SJCRH30 (cell line): ENCODE results near the gene RIT2. TPM values are rescaled to one million over a fixed set of nuclear protein-coding genes. Genes with fewer than 3 reads are reported as not detected.

ENCODE experiments used
- DNase-seq, 2 experiments: peaks; one replicate each; pipeline ENCODE4 v3.0.0-alpha.2; 2015 to 2020
- H3K27ac ChIP-seq: fragments of 250-450 bp; sonication (Bioruptor Pico); 2 replicates; pipeline ENCODE4 v1.5.1; 2020; ENCODE audit warnings: mild to moderate bottlenecking, moderate library complexity
- H3K27me3 ChIP-seq: fragments of 250-450 bp; sonication (Bioruptor Pico); 2 replicates; pipeline ENCODE4 v1.5.1; 2020; ENCODE audit warnings: mild to moderate bottlenecking, moderate library complexity
- H3K36me3 ChIP-seq: fragments of 250-450 bp; sonication (Bioruptor Pico); 2 replicates; pipeline ENCODE4 v1.5.1; 2020; ENCODE audit warnings: mild to moderate bottlenecking, moderate library complexity
- H3K4me1 ChIP-seq: fragments of 250-450 bp; sonication (Bioruptor Pico); 2 replicates; pipeline ENCODE4 v1.5.1; 2020; ENCODE audit warnings: mild to moderate bottlenecking, moderate library complexity
- H3K4me3 ChIP-seq: fragments of 250-450 bp; sonication (Bioruptor Pico); 2 replicates; pipeline ENCODE4 v1.5.1; 2020; ENCODE audit warnings: mild to moderate bottlenecking, moderate library complexity
- H3K9me3 ChIP-seq: fragments of 250-450 bp; sonication (Bioruptor Pico); replicated peaks from 2 replicates; pipeline ENCODE4 v1.5.1; 2020; ENCODE audit warnings: mild to moderate bottlenecking, moderate library complexity
- total RNA-seq: library from RNA; depleted of rRNA; stranded (reverse); fragments of >200 nt; shearing (Covaris generic); gene quantifications from 2 replicates; pipeline ENCODE4 v1.2.3, GENCODE V29; 2014

Gene RIT2
- total RNA-seq, 1 experiment from 2014 or later: not detected

DNA sequence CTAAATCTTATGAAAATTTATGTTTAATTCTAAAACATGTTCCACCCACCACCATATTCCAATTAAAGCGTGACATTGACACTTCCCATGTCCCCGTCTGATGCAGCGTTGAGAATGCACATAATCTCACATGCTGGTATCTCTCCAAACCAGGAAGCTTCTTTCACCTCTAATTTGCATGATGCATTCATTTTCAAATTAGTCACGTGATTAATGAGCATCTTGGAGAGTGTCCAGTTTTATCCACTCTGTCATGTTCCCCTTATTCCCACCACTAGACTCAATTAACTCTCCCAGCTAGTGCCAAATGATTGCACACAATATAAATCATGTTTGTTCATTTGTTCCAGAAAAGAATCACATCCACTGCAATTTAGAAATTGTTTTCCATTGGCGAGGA is 105.8 kb downstream of the RIT2 start:
- Histone ChIP-seq H3K4me1 (no peaks in the 10 kb centered on the region; the same call in 1 of the 2 replicates), H3K9me3 (no peaks in the 10 kb centered on the region), H3K36me3 (no peaks in the 10 kb centered on the region), H3K27me3 (no peaks in the 10 kb centered on the region), H3K27ac (no peak overlapping the region), H3K4me3 (no peak overlapping the region)
- DNase-seq: peak in 1 of 2 experiments; percentile 10

DNA sequence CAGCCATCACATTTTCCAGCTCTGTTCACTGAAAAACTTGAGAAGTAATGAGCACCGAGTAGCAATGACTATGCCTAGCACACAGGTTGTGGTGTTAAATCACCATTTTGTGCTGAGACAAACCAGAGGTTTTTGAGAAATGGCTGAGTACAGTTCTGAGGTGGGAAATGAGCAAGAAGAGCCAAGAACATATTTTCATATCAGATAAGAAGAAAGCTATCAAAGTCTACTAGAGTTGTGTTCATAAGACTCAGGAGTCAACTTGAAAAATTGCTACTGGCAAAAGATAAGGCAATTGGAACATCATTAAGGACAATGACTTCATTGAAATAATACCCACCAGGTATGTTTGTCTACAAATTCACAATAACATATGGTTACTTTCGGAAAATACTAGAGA is 108.1 kb downstream of the RIT2 start:
- Histone ChIP-seq H3K27ac (no peak overlapping the region), H3K4me1 (no peaks in the 10 kb centered on the region; the same call in 1 of the 2 replicates), H3K36me3 (no peaks in the 10 kb centered on the region), H3K9me3 (no peaks in the 10 kb centered on the region), H3K4me3 (no peak overlapping the region), H3K27me3 (no peaks in the 10 kb centered on the region)
- DNase-seq: no peak

DNA sequence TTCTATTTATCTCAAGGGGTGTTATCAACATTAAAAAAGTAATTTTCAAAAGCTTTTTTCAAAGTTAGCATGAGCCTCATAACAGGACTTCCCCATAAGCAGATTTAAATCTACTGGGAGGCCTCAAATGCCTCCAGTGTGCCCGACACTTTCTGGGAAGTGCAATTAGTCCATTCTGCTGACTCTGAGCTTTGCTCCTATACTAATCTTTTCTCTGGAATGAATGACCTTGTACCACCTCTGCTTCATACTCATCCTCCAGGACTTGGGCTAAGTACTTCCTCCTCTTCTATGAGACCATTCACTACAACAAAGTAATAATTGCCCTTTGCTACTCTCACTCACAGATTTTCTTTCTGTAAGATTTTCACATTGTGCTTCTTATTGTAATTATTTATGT is 111.1 kb downstream of the RIT2 start:
- H3K4me3 ChIP-seq: no peak overlapping the region
- H3K9me3 ChIP-seq: no peaks in the 10 kb centered on the region
- H3K4me1 ChIP-seq: no peaks in the 10 kb centered on the region; the same call in 1 of the 2 replicates
- H3K36me3 ChIP-seq: no peaks in the 10 kb centered on the region
- no peaks in the 10 kb centered on the region for H3K27me3 ChIP-seq
- DNase-seq: no peak
- no peak overlapping the region for H3K27ac ChIP-seq

DNA sequence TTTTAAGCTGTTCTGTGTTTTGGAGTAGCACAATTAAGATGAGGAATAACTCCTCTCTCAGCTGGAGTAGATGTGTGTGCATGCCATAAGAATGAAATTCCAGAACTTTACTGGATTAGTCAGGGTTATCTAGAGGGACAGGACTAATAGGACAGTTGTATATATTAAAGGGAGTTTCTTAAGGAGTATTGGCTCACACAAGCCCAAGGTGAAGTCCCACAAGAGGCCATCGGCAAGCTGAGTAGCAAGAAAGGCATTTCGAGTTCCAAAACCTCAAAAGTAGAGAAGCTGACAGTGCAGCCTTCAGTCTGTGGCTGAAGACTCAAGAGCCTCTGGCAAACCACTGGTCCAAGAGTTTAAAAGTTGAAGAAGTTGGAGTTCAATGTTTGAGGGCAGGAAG is 113.7 kb downstream of the RIT2 start:
- DNase-seq: no peak

DNA sequence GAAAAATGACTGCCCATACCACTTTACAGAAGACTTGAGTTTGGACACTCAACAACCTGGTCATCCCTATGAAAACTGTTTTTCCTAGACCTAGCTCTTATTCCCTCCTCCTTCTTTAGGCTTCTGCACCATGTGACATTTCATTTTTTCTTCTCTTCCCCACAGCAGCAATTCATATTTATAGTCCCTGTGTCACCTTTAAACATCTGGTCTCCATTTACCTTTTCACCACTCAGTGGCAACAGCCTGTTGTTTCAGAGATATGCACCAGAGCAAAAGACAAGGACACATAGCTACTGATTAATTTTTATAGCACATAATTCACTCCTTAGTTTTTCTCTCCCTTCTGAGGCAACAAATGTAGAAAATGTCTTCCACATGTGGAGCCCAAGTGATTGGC is 118.7 kb downstream of the RIT2 start:
- Histone ChIP-seq H3K9me3 (no peaks in the 10 kb centered on the region), H3K4me3 (no peak overlapping the region), H3K36me3 (no peaks in the 10 kb centered on the region), H3K27me3 (no peaks in the 10 kb centered on the region), H3K4me1 (no peaks in the 10 kb centered on the region), H3K27ac (no peak overlapping the region)
- no peak for DNase-seq

More for the DNA sequence above, 113.7 kb downstream of the RIT2 start:
- H3K27me3 ChIP-seq: no peaks in the 10 kb centered on the region
- H3K4me1 ChIP-seq: no peaks in the 10 kb centered on the region
- no peaks in the 10 kb centered on the region for H3K9me3 ChIP-seq
- H3K4me3 ChIP-seq: no peak overlapping the region
- no peaks in the 10 kb centered on the region for H3K36me3 ChIP-seq
- no peak overlapping the region for H3K27ac ChIP-seq

DNA sequence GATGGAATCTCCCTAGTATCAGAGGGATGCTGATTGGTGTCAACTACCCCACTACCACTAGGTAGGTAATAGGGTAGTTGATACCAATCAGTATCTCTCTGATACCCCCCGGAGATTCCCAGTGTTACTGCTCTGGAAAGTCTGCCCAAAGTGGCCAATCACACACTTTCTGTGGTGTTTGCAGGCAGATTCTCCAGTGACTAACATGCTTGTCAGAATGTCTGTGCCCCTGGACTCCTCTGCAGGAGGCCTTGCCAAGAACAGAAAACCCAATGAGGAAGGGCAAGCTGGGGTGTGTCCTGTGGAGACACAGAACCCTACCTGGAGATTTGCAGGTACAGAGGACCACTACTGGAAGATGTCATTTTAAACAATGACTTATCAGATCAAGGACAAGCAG is 135.1 kb downstream of the RIT2 start:
- no peaks in the 10 kb centered on the region for H3K9me3 ChIP-seq
- H3K4me1 ChIP-seq: peaks cover 17% of the 10 kb centered on the region
- H3K36me3 ChIP-seq: no peaks in the 10 kb centered on the region
- no peak overlapping the region for H3K27ac ChIP-seq
- no peak overlapping the region for H3K4me3 ChIP-seq
- no peak for DNase-seq
- no peaks in the 10 kb centered on the region for H3K27me3 ChIP-seq

DNA sequence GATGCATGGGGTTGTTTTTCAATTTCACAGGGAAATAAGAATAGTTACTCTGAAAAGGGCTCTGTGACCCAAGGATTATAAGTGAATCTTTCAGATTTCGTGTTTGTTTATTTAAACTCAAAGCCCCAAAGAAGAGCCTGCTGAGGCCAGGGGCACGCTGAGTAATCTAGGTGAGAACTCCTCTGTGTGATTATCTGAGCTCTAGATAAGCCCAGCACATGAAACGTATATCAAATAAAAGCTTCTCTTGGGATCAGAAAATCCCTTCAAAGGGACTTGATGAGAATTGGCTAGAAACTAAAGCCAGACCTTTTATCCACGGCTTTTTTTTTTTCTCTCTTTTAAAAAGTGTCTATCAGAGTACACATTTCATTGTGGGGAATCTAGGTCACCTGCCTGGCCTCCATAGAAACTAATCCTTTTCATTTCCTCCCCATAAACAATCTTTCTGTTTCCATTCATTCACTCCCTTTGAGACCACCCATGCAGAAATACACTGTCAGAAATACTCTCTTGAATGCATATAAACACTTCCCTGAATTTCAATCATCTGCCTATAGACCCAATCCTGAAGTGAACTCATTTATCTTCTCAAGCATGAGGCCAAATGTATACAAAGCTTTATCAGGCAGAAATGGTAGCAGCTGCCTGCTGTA is 137.4 kb downstream of the RIT2 start:
- no peaks in the 10 kb centered on the region for H3K27me3 ChIP-seq
- H3K4me1 ChIP-seq: peaks cover 17% of the 10 kb centered on the region
- H3K9me3 ChIP-seq: no peaks in the 10 kb centered on the region
- no peaks in the 10 kb centered on the region for H3K36me3 ChIP-seq
- peak; percentile 30 to 81 for DNase-seq
- H3K27ac ChIP-seq: peak overlapping the region; percentile 50
- no peak overlapping the region for H3K4me3 ChIP-seq

DNA sequence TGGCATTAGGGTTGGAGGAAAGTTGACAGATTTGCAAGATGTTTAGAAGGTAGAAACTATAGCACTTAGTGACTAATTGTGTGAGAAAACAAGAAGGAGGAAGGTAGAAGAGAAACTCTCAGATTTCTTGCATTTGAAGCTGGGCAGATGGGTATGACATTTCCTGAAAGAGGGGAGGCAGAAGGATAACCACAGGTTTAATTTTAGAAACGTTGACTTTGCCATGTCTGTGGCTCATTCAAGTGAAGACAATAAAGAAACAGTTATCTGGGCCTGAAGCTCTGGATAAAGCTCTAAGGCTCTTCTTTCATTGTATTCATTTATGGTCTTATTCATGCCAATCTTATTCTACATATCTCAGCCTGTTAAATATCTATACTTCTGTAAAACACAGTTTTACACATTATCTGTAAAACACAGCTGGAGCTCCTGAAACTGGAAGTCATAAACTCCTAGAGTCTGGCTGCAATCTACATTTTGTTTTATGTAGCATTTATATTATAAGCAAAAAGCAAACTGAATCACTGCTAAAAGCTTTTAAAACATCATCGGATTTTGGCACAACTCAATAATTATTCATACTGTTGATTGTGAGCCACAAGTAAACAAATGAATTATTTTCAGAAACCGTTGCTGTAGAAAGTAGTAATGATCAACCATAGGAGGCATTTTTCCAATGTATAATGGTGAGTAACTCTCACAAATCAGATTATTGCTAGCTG is 138.5 kb downstream of the RIT2 start:
- DNase-seq: peak in 1 of 2 experiments; percentile 7
- Histone ChIP-seq H3K4me3 (no peak overlapping the region), H3K27ac (no peak overlapping the region), H3K27me3 (no peaks in the 10 kb centered on the region), H3K9me3 (no peaks in the 10 kb centered on the region), H3K4me1 (peaks cover 17% of the 10 kb centered on the region), H3K36me3 (no peaks in the 10 kb centered on the region)

DNA sequence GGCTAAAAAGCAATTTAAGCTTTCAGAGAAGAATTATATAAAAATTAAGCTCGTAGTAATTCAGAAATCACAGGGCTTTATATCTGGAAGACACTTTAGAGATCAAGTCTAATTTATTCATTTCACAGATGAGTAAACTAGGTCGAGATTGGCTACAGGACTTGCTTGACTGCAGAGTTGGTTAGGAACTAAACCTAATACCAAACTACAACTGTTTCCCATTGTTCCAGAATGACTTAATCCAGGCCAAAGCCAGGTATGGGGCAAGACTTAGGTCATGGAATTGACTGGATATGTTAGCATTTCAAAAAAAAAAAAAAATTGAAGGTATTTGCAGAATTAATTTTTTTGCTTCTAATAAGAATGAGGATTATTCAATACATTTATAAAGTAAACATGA is 146.1 kb downstream of the RIT2 start:
- H3K9me3 ChIP-seq: no peaks in the 10 kb centered on the region
- H3K36me3 ChIP-seq: no peaks in the 10 kb centered on the region
- H3K27ac ChIP-seq: no peak overlapping the region
- DNase-seq: no peak
- H3K4me1 ChIP-seq: no peaks in the 10 kb centered on the region
- H3K27me3 ChIP-seq: no peaks in the 10 kb centered on the region
- H3K4me3 ChIP-seq: no peak overlapping the region

DNA sequence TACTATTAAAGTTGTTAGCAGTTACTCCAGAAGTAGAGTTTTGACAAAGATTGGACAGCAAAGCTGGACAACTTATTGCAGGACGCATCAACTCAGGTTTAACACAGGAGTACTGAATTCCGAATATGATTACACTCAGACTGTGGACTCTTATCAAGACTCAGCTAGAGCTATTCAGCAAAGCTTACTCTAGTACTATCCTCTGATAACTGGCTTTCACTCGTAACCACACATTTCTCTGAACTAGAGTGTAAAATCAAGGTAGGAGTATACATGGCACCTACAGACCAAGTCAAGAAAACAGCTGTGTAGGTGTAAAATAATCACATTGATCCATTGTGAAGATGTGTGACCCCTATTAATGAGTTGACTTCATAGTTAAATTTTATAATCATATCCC is 154.2 kb downstream of the RIT2 start:
- Histone ChIP-seq H3K27ac (no peak overlapping the region), H3K4me3 (no peak overlapping the region), H3K9me3 (no peaks in the 10 kb centered on the region), H3K4me1 (no peaks in the 10 kb centered on the region), H3K27me3 (no peaks in the 10 kb centered on the region), H3K36me3 (no peaks in the 10 kb centered on the region)
- DNase-seq: no peak

DNA sequence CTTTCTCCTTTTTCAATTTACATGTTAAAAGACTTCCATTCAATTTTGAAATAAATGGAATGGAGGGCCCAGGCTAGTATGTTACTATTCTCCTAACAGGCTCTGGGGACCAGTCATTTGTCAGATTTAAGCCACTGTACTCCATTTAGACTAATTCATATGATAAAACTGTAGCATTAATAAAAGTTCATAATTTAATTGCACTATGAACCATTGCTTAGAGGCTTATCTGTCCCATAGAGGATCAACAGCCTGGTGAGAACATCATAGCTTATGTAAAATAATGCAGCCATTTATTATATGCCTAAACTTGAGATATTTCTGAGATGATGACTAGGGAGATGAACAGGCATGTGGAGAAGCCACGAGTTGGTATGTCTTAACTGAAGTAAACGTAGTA is 156.0 kb downstream of the RIT2 start:
- Histone ChIP-seq H3K36me3 (no peaks in the 10 kb centered on the region), H3K4me1 (no peaks in the 10 kb centered on the region), H3K27ac (no peak overlapping the region), H3K27me3 (no peaks in the 10 kb centered on the region), H3K4me3 (no peak overlapping the region), H3K9me3 (no peaks in the 10 kb centered on the region)
- no peak for DNase-seq

DNA sequence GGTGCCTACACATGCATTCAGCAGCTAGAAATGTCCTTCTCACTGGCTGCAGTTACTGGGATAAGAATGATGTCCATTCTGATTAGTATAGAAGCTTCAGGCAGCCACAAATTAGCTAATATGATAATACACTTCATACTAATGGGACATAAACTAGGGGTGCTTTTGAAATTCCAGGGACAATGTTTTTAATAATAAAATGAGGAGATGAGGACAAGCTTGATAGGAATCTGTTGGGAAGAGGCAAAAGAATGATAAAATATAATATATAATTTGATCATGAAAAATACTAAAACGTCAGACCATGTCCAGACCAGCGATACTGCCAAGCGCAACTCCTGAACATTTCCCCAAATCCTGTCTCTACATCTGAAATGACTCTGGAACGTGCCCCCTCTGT is 157.1 kb downstream of the RIT2 start:
- no peak for DNase-seq
- H3K27ac ChIP-seq: no peak overlapping the region
- no peaks in the 10 kb centered on the region for H3K36me3 ChIP-seq
- H3K4me3 ChIP-seq: no peak overlapping the region
- H3K9me3 ChIP-seq: no peaks in the 10 kb centered on the region
- H3K4me1 ChIP-seq: peaks cover 6% of the 10 kb centered on the region; the same call in 1 of the 2 replicates
- H3K27me3 ChIP-seq: no peaks in the 10 kb centered on the region

DNA sequence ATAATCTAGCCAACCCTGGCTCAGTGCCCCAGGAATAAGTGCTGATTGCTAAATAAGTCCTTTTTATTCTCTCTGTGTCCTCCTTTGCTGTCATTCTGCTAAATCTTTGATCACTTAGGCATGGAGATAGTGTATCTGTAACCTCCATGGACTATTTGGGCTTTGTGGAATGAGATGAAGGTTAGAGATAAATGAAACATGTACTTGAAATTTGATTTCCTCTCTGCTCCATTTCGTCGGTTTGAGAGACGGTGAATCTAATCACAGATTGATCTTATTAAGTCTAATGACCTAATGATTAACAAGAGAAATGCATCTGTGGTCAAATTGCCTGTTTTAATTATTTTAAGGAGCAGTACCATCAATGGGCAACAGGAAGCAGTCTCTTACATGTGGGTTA is 159.2 kb downstream of the RIT2 start:
- H3K27ac ChIP-seq: no peak overlapping the region
- H3K4me3 ChIP-seq: no peak overlapping the region
- H3K27me3 ChIP-seq: no peaks in the 10 kb centered on the region
- no peaks in the 10 kb centered on the region for H3K9me3 ChIP-seq
- peaks cover 13% of the 10 kb centered on the region for H3K4me1 ChIP-seq
- no peaks in the 10 kb centered on the region for H3K36me3 ChIP-seq
- no peak for DNase-seq

DNA sequence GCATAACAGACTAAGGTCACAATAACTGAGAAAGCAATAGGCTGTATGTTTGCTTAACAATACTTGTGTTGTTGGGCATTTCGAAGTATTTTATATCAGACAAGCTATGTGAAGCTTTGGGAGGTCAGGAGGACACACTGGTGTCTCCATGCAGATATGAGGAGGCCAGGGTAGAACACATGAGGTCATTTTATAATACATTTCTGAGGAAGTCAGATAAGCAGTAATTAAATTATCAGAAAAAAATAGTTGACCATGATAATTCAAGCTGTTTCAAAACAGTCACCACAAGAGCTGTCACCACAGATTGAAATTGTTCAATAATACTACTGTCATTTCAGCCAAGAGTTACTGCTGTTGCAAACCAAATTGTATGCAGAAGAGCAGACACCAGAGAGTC is 160.6 kb downstream of the RIT2 start:
- DNase-seq: no peak
- H3K36me3 ChIP-seq: no peaks in the 10 kb centered on the region

DNA sequence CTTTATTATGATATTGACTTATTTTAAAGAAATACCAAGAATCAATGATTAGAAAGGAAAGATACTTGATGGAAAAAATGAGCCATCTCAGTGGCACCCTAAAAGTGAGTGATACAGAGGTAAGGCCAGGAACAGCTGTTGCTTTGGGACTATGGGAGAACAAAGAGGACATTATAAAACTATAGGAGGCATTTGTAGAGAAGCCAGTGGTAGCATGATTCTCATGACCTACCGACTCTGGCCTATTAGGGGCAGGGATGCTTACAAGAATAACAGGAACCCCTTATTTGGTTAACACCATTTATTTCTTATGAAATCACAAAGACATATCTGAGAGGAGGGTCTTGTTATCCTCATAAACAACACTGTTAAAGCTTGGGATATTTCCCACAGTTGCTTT is 162.2 kb downstream of the RIT2 start:
- Histone ChIP-seq H3K27me3 (no peaks in the 10 kb centered on the region), H3K4me1 (peaks cover 13% of the 10 kb centered on the region), H3K27ac (peak overlapping the region; percentile 68), H3K9me3 (no peaks in the 10 kb centered on the region), H3K36me3 (no peaks in the 10 kb centered on the region), H3K4me3 (no peak overlapping the region)
- DNase-seq: peak; percentile 62 to 84

More for the DNA sequence above, 160.6 kb downstream of the RIT2 start:
- Histone ChIP-seq H3K4me1 (peaks cover 13% of the 10 kb centered on the region), H3K27ac (no peak overlapping the region), H3K9me3 (no peaks in the 10 kb centered on the region), H3K27me3 (no peaks in the 10 kb centered on the region), H3K4me3 (no peak overlapping the region)

DNA sequence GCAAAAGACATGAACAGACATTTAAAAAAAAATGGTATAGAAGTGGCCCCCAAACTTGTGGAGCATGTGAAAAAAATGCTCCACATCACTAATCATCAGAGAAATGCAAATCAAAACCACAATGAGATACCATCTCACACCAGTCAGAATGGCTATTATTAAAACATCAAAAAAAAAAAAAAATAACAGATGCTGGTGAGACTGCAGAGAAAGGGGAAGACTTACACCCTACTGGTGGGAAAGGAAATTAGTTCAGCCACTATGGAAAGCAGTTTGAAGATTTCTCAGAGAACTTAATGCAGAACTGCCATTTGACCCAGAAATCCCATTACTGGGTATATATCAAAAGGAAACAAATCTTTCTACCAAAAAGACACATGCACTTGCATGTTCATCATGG is 164.8 kb downstream of the RIT2 start:
- H3K9me3 ChIP-seq: no peaks in the 10 kb centered on the region
- H3K4me1 ChIP-seq: peaks cover 13% of the 10 kb centered on the region
- no peaks in the 10 kb centered on the region for H3K36me3 ChIP-seq
- H3K4me3 ChIP-seq: no peak overlapping the region
- DNase-seq: no peak
- no peaks in the 10 kb centered on the region for H3K27me3 ChIP-seq
- H3K27ac ChIP-seq: no peak overlapping the region
